Endothelial cell of umbilical vein (primary cell): Measurements from ENCODE around the gene RASSF6.

Source experiments
- POLR2A ChIP-seq: IDR thresholded peaks from 2 replicates; pipeline ENCODE4 v1.6.1; 2012; ENCODE audit warnings: low read depth, mild to moderate bottlenecking, control low read depth, low read length
- POLR2AphosphoS5 ChIP-seq: IDR thresholded peaks from 2 replicates; pipeline ENCODE4 v1.6.1; 2012; ENCODE audit warnings: low read depth, mild to moderate bottlenecking, control low read depth, low read length, moderate library complexity; ENCODE audit not compliant: insufficient read depth
- TF ChIP-seq, protein P1 (sequence below), 2 donors: IDR thresholded peaks; 1 replicate in 1 of 2; 2 replicates in 1 of 2; pipeline ENCODE4 v1.5.1; 2011; ENCODE audit warnings: low read length in 2 of 2, mild to moderate bottlenecking in 2 of 2, moderate library complexity in 2 of 2, control low read depth in 1 of 2, inconsistent platforms in 1 of 2, low read depth in 1 of 2; ENCODE audit not compliant: insufficient read depth in 1 of 2; ENCODE audit errors: extremely low read depth in 1 of 2

DNA sequence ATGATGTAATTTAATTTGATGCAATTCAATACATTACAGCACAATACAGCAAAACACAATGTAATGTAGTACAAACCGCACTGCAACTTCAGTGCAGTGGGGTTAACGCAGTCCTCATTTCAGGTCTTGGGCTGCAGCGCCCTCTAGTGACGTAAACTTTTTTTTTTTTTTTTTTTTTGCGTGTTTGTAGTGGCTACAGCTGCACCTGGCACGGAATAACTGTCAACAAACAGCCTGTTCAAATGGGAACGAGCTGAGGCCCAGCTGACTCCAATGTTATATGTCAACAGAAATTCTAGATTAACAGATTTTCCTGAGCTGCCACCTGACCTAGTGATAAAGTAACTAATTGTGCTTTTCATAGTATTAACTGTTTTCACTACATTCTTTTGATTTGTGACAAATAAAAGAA lies 33.5 kb upstream of the RASSF6 start:
- TF ChIP-seq POLR2A: no peak
- TF ChIP-seq, protein P1, sequence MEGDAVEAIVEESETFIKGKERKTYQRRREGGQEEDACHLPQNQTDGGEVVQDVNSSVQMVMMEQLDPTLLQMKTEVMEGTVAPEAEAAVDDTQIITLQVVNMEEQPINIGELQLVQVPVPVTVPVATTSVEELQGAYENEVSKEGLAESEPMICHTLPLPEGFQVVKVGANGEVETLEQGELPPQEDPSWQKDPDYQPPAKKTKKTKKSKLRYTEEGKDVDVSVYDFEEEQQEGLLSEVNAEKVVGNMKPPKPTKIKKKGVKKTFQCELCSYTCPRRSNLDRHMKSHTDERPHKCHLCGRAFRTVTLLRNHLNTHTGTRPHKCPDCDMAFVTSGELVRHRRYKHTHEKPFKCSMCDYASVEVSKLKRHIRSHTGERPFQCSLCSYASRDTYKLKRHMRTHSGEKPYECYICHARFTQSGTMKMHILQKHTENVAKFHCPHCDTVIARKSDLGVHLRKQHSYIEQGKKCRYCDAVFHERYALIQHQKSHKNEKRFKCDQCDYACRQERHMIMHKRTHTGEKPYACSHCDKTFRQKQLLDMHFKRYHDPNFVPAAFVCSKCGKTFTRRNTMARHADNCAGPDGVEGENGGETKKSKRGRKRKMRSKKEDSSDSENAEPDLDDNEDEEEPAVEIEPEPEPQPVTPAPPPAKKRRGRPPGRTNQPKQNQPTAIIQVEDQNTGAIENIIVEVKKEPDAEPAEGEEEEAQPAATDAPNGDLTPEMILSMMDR (IDR thresholded peaks at IDR 0.05; ENCODE audit: extremely low read depth in 1 of 2, insufficient read depth in 1 of 2, low read depth in 1 of 2, low read length in 2 of 2): peak; percentile 33 to 41
- TF ChIP-seq POLR2AphosphoS5: no peak
